Myocyte (in vitro differentiated cells): ENCODE results near the gene PCYOX1L. TPM values are rescaled to one million over a fixed set of nuclear protein-coding genes. Genes with fewer than 3 reads are reported as not detected.
A peak's percentile ranks its signal among the peaks of the same experiment; 100 is the strongest.

Experiments used
- DNase-seq: peaks from one replicate; pipeline ENCODE4 v3.0.0-alpha.2; 2012; ENCODE audit warnings: low read depth
- total RNA-seq: library from RNA; depleted of rRNA; stranded (reverse); fragments of >200 nt; gene quantifications from 2 replicates; pipeline ENCODE4 v1.2.3, GENCODE V29; 2014

The PCYOX1L gene
- total RNA-seq, 1 donor from 2014 or later = 8.1 TPM

- peak; percentile 68 for DNase-seq
Measured at GRCh38 chr5:149333711-149334443, 24.0 kb upstream of the PCYOX1L start.

GRCh38 chr5:149337736-149338135 is 20.1 kb upstream of the PCYOX1L start:
- DNase-seq = peak; percentile 84

GRCh38 chr5:149338364-149338763 is 19.5 kb upstream of the PCYOX1L start:
- no peak for DNase-seq

GRCh38 chr5:149340920-149341319 is 16.9 kb upstream of the PCYOX1L start:
- no peak for DNase-seq

GRCh38 chr5:149341876-149342275 is 16.0 kb upstream of the PCYOX1L start:
- no peak for DNase-seq

GRCh38 chr5:149344151-149344550 is 13.7 kb upstream of the PCYOX1L start:
- no peak for DNase-seq

- DNase-seq = peak; percentile 98
Measured at GRCh38 chr5:149345147-149345891, 12.5 kb upstream of the PCYOX1L start, which contains the start of gene GRPEL2. Gene GRPEL2, plus strand, starts transcription at chr5:149345499. Its CDS starts 41 bp downstream, at chr5:149345540.

- peak; percentile 35 for DNase-seq
Measured at GRCh38 chr5:149345892-149346222, 12.0 kb upstream of the PCYOX1L start.

- no peak for DNase-seq
Measured at GRCh38 chr5:149348518-149348917, 9.3 kb upstream of the PCYOX1L start.

- no peak for DNase-seq
Measured at GRCh38 chr5:149349382-149349781, 8.5 kb upstream of the PCYOX1L start.

- DNase-seq = no peak
Measured at GRCh38 chr5:149352169-149352568, 5.7 kb upstream of the PCYOX1L start.

GRCh38 chr5:149353911-149354310 is 3.9 kb upstream of the PCYOX1L start:
- no peak for DNase-seq

GRCh38 chr5:149355688-149356087 is 2.2 kb upstream of the PCYOX1L start:
- DNase-seq = no peak

- DNase-seq = no peak
Measured at GRCh38 chr5:149356391-149356790, 1.5 kb upstream of the PCYOX1L start.

- no peak for DNase-seq
Measured at GRCh38 chr5:149358294-149358651, 427 bp downstream of the PCYOX1L start.

GRCh38 chr5:149358868-149359495 is 1.1 kb downstream of the PCYOX1L start:
- no peak for DNase-seq

GRCh38 chr5:149360272-149360671 is 2.4 kb downstream of the PCYOX1L start:
- no peak for DNase-seq

GRCh38 chr5:149362541-149362940 is 4.7 kb downstream of the PCYOX1L start:
- DNase-seq = no peak

- no peak for DNase-seq
Measured at GRCh38 chr5:149363358-149363757, 5.5 kb downstream of the PCYOX1L start.

GRCh38 chr5:149363936-149364335 is 6.1 kb downstream of the PCYOX1L start:
- DNase-seq = no peak

GRCh38 chr5:149364719-149365118 is 6.9 kb downstream of the PCYOX1L start:
- no peak for DNase-seq

GRCh38 chr5:149365418-149365817 is 7.6 kb downstream of the PCYOX1L start:
- DNase-seq = no peak
